ENCODE data around the gene DNAH7. TPM values are rescaled to one million over a fixed set of nuclear protein-coding genes. Genes with fewer than 3 reads are reported as not detected.

DNAH7 gene
- total and polyA plus RNA-seq, 2 experiments from 2014 or later: 0.35 to 1.1 TPM

GRCh38 chr2:195899226-195899625 is 169.4 kb downstream of the DNAH7 start:
- Histone ChIP-seq H3K79me2 (replicated peaks; ENCODE audit: insufficient read depth) (no peaks in the 10 kb centered on the region), H3K4me2 (no peak overlapping the region), H3K4me1 (ENCODE audit: insufficient read depth) (no peaks in the 10 kb centered on the region), H2AFZ (peak overlapping the region; percentile 5; the same call in 1 of the 2 replicates), H3K36me3 (ENCODE audit: insufficient read depth) (no peaks in the 10 kb centered on the region), H3K27me3 (ENCODE audit: insufficient read depth) (no peaks in the 10 kb centered on the region), H3K9me2 (ENCODE audit: insufficient read depth) (no peaks in the 10 kb centered on the region), H3K4me3 (no peak overlapping the region), H3K27ac (ENCODE audit: low read depth) (no peak overlapping the region), H4K20me1 (replicated peaks; ENCODE audit: insufficient read depth) (no peaks in the 10 kb centered on the region), H3F3A (replicated peaks; ENCODE audit: low read depth) (no peaks in the 10 kb centered on the region)
- Mint-ChIP-seq H3K36me3 (ENCODE audit: low read depth) (no peaks in the 10 kb centered on the region), H3K27ac (no peak overlapping the region), H3K9me3 (no peaks in the 10 kb centered on the region), H3K4me1 (no peaks in the 10 kb centered on the region), H3K4me3 (no peak overlapping the region), H3K27me3 (ENCODE audit: insufficient read depth, low read depth, poor library complexity) (no peaks in the 10 kb centered on the region)
- no peak for ATAC-seq
- no peak for DNase-seq (ENCODE audit: low spot score)
- TF ChIP-seq ZNF331 (CRISPR knock-in tag; IDR thresholded peaks at IDR 0.05; ENCODE audit: low read depth): no peak
- no peak for TF ChIP-seq POLR2AphosphoS5 (IDR thresholded peaks at IDR 0.05; ENCODE audit: low read depth)
- no peak for TF ChIP-seq STAT1 (IDR thresholded peaks at IDR 0.05; ENCODE audit: unreplicated experiment)
- TF ChIP-seq ZNF462 (CRISPR knock-in tag; IDR thresholded peaks at IDR 0.05): no peak
- TF ChIP-seq ETS1 (IDR thresholded peaks at IDR 0.05): no peak
- TF ChIP-seq REST (IDR thresholded peaks at IDR 0.05; ENCODE audit: unreplicated experiment): no peak
- TF ChIP-seq NANOG (IDR thresholded peaks at IDR 0.05; ENCODE audit: borderline replicate concordance): no peak
- TF ChIP-seq CREB1 (CRISPR knock-in tag; IDR thresholded peaks at IDR 0.05; ENCODE audit: low read depth): no peak
